Gastrocnemius medialis (tissue), 4 donors: Measurements from ENCODE around the gene RIBC2.
"Not testable (repeated sequence)": the region's sequence is repeated elsewhere in the genome, so short reads cannot be mapped to it uniquely, and the experiment has no call there.

Experiments used
- CTCF ChIP-seq, 5 experiments: fragments of 450-650 bp in 3 of 5; fragments of 200-600 bp in 2 of 5; sonication (generic) in 2 of 5; IDR thresholded peaks in 4 of 5; conservative IDR thresholded peaks in 1 of 5; 1 replicate in 4 of 5; 2 replicates in 1 of 5; pipeline ENCODE4 v1.5.1; 2016 to 2019; ENCODE audit warnings: antibody characterized with exemption in 5 of 5, mild to moderate bottlenecking in 3 of 5, moderate library complexity in 3 of 5
- POLR2A ChIP-seq, 2 donors: fragments of 450-650 bp; IDR thresholded peaks; one replicate each; pipeline ENCODE4 v1.6.1; 2017; ENCODE audit warnings: antibody characterized with exemption in 2 of 2, mild to moderate bottlenecking in 2 of 2, moderate library complexity in 2 of 2

- TF ChIP-seq CTCF (IDR thresholded peaks at IDR 0.05 in 4 of 5, conservative IDR thresholded peaks at IDR 0.05 in 1 of 5); POLR2A (IDR thresholded peaks at IDR 0.05): not testable (repeated sequence)
Measured at GRCh38 chr22:45440688-45441087, 27.2 kb downstream of the RIBC2 start.
